Activated CD8-positive, alpha-beta memory T cell treated with anti-CD3 and anti-CD28 coated beads, Interleukin-2, amount 50 U/mL, for 48 hours (primary cell): ENCODE results near the gene PDE9A.
"Not testable (repeated sequence)": the region's sequence is repeated elsewhere in the genome, so short reads cannot be mapped to it uniquely, and the experiment has no call there.

ENCODE experiments used
- DNase-seq: peaks from one replicate; pipeline ENCODE4 v3.0.0-alpha.2; 2020

The PDE9A gene

DNA sequence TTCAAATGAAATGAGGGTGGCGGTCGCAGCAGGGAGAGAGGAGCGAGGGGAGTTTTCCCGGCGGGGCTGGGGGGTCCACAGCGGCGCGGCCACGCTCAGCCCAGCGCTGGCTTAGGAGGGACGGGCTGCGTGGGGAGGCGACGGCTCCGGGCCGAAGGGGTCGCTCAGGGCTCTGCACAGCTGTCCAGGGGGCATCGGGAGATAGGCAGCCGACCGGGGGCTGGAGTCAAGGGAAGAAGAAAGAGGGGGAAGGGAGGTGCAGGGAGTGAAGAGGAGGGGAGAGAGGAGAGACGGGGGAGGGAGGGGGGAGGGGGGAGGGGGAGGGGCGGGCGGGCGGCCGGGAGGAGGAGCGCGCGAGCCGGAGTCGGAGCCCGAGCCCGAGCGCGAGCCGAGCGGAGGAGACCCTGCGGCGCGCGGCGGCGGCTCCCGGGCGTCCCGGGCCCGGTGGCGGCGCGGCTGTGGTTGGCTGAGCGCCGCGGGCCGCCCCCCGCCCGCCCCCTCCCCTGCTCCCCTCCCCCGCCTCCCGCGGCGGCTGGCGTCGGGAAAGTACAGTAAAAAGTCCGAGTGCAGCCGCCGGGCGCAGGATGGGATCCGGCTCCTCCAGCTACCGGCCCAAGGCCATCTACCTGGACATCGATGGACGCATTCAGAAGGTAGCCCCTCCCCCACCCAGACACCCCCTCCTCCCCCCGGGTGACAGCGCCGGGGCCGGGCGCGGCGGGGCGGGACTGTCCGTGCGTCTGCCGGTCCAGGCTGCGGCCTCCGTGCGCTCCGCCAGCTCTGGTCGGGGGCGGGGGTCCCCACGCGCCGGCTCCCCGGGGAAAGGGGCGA is at the start of gene PDE9A:
Gene PDE9A, plus strand, starts transcription at position 391 of the 831 bp plus-strand sequence. Its CDS starts 194 bp downstream, at position 585.
- no peak for DNase-seq

DNA sequence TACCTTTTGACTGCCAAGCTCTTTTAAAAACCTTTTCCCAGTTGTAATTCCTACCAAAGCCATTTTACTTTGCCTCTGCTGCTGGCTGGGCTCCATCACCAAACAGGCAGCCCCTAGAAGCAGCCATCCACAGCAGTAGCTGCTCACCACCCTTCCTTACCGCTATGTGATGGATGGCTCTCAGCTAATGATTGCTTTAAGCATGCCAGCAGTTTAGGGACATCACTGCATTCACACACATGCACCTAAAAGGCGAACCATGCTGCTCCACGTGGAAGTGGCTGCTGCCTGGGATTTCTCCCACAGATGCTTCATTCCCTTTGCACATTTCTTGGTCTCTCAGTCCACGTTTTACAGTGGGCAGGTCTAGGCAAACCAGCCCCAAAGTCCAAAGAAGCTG is 46.3 kb upstream of the PDE9A start:
- peak; percentile 17 for DNase-seq

DNA sequence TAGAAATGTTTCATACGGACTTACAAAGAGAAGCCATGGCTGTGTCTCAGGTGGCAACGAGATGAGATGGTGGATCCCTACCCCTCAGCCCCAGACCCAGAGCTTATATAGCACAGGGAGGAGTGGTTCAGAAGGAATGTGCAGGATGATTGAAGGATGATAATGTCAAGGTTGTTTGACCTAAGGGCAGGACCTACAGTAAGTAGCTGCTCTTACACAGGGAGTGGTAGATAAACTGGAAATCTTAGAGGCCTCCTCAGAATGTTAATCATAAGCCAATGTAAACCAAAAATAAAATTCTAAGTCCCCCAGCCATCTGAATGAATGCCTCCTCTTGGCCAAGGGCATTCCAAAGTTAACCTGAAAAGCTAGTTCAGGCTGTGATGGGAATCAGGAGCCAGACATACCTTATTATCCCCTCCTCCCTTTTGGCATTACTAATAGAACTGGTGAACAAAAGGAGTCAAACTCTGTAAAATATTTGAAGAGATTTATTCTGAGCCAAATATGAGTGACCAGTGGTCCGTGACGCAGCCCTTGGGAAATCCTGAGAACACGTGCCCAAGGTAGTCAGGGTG is 45.8 kb upstream of the PDE9A start:
- no peak for DNase-seq

DNA sequence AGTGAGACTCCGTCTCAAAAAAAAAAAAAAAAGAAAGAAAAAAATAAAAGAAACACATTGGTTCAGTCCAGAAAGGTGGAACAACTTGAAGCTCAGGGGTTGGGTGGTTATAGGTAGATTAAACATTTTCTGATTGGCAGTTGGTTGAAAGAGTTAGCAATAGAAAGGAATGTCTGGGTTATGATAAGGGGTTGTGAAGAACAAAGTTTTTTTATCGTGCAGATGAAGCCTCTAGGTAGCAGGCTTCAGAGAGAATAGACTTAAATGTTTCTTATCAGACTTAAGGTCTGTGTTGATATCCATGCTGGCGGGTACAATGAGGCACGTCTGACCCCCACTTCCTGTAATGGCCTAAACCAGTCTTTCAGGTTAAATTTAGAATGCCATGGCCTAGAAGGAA is 45.0 kb upstream of the PDE9A start:
- DNase-seq, result no peak

DNA sequence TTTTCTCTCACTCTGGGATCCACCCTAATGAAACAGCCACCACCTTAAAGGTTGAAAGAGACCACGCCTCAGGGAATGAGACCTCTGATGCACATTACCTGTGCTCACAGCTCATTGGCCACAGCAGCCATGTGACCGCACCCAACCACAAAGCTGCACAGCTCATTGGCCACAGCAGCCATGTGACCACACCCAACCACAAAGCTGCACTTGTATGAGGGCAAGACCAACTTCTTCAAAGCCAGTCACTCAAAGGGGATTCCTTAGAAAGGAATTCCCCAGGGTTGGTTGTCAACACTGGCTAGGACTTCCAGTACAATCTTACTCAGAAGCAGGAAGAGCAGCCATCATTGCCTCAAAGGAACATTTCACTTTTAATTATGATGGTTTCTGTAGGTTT is 43.6 kb upstream of the PDE9A start:
- peak; percentile 73 for DNase-seq

DNA sequence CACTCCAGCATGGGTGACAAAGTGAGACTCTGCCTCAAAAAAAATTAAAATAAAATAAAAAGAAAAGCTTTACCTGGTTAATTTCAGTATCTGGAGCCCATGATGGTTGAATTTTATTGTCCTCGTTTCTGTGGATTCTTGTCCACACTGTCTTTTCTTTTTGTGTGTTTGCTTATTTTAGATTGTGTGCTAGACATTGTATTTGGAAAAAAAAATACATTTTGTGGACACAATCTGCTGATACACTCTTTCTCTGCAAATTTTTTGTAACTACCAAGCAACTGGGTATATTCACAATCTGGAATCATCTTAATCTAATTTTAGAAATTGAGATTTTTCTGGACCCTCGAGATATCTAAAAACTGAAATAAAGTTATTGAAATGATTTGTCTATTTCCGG is 41.6 kb upstream of the PDE9A start:
- DNase-seq, result no peak

DNA sequence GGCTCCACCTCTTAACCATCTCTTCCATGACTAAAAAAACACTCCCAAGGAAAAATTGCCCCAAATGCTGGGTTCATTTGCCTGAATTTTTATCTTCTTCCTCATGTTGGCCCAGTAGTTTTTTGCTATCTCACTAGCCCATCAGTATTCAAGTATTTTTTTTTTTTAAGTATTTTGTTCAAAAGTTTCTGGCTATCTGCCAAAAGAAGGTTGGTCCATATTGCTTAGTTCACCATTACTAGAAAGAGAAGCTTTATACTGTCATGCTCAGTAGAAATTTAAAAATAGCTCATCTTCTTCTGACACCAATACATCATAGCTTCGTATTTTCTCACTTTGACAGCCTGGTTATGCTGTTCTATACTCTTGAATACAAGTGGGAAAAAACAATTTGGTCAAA is 41.0 kb upstream of the PDE9A start:
- DNase-seq, result no peak

DNA sequence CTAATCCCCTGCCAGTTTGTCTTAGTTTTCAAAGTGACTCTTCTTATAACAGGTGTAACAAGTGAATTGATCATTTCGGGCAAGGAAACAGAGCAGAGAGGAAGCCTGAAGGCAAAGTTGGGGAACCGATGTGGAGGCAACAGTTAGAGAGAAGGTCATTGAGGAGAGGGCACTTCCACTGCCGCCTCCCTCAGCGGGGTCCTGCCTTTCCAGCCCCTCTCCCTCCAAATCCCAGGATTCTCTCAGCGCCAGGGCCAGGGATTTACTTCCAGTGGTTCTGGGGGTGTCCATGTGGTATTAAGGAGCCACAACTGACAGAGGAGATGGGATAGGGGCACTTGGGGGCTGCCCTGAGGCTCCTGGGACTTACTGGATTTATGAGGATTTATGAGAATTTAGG is 39.7 kb upstream of the PDE9A start:
- DNase-seq, result no peak

DNA sequence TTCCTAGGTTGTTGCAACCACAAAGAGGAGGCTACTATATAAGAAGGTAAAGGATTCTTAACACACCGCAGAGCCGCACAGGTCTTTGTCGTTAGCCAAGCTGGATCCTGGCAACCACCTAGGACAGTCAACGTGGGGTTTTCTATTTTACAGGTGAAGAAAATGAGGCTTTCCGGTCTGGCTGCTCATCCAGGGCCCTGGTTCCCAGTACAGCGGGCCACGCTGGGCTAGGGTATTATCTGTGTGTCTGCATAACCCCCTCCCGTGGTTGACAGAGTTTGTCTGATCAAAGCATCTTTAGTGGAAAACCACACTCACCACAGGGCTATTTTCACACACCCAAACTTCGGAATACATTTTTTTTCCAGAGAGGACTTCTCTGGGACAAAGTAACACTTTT is 39.0 kb upstream of the PDE9A start:
- peak; percentile 60 for DNase-seq

DNA sequence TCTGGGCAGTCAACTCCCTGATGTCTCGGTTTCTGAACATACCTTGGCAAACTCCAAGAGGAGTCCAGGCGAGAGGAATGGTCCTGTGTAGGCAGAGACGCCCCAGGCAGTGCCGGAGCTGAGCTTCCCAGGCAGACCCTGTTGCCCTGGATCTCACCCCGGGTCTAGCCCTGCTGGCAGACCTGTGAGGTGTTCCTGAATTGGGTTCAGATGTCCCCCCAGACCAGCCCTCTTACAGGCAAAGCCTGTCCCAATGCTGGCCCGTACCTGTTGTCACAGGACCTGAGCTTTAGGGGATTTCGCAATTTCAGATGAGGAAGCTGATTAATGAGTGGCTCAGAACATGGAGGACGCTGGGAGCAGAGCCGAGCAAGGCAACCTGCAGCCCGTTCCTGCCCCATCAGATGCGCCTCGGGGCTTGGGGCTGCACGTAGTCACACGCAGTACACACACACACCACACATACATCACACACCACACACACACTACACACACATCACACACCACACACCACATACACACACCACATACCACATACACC is 38.5 kb upstream of the PDE9A start:
- DNase-seq, result peak; percentile 80

DNA sequence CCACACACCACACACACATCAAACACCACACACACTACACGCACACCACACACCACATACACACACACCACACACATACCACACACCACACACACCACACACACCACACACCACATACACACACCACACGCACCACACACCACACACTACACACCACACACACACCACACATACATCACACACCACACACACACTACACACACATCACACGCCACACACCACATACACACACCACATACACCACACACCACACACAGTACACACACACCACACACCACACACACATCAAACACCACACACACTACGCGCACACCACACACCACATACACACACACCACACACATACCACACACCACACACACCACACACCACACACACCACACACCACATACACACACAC is 38.0 kb upstream of the PDE9A start:
- not testable (repeated sequence) for DNase-seq

DNA sequence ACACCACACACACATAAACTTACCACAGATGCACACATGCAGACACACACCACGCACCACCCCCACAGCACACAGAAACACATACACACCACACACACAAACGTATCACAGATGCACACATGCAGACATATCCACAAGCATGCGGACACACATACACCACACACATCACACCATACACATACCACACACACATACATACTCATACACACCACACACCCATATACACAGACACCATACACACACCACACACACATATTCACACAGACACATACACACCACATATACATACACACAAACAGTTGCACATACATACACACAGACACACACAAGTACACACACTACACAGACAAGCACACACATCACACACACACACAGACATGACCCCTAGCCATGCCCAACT is 37.5 kb upstream of the PDE9A start:
- no peak for DNase-seq

DNA sequence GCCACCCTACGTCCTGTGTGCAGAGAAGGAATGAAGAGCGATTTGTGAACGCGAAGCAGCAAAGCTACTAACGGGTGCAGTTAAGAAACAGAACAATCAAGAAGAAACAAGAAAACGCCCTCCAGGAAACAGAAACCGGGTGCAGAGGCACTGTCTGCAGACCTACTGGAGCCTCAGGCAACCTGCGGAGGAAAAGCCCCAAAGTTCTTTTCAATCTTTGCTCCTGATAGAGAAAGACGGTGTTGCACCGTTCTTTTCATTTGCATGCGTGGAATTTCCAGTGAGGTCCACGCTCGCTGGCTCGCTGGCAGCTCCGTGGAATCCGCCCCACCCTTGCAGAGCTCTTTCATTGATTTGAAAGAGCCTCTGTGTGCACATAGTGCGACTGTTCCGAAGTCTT is 37.0 kb upstream of the PDE9A start:
- no peak for DNase-seq

DNA sequence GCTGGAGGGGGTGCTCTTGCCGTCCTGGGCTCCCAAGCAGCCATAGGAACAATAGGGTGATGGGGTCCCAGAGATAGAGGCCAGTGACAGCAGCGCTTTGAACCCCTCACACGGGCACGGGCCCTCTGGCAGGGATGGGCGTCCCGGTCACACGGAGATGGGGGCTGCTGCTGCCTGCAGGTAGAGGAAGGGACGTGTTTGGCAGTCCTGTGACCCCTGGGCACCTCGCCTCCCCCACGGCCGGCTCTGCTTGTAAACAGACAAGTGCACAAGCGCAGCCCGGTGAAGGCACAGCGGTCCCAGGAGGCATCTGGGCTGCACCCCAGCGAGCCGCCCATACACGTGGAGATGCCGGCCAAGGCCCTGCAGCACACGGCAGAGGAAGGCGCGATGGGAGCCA is 36.5 kb upstream of the PDE9A start:
- no peak for DNase-seq

DNA sequence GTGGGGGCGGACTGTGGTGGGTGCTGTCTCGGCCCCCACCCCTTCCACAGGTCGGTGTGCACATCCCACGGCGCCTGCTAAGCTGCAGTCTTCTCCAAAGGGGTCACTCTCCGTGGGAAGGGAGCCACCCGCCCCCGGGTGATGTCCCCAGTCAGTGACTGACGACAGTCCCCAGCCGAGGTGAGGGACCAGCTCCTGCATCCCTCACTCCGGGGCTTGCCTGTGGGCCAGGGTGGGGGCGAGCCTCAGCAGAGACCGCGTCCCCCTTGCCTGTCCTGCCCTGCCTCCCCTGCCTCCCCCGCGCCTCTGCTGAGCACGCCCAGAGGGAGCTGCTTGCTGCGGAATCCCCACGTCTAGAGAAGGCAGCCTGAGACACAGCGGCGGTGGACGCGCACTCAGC is 35.9 kb upstream of the PDE9A start:
- DNase-seq, result no peak

DNA sequence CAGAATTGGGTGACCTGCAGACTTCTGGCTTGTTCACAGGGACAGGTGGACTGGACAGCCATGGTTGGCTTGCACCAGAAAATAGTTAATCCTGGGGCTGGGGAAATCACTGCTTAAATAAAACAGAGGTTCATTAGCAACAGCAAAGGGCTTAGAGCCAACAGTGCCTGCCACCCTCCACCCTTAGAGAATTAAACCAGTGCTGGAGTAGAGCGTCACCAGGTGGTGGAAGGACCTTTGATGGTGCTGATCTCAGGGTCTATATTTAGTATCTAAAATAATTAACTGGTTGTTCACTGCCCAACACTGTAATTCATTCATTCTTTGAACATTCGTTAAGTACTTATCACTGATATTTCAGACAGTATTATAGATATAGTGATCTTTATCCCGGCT is 34.7 kb upstream of the PDE9A start:
- no peak for DNase-seq

DNA sequence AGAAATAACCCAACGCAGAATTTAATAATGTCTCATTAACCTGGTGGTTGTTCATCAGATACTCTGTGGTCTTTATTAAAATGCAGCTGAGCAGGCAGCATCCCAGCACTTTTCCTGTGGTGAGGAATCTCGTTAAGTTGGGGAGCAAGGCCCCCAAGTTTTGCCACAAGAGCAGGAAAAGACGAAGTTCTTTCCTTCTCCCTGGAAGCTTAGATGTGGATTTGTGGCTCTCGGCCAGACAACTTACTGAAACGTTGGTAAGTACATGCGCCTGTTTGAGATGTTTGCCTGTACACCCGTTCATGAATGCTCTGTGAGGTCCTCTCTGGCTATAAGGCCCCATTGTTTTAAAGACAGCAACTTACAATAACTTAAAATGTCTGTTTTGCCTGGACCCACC is 34.3 kb upstream of the PDE9A start:
- DNase-seq, result no peak

DNA sequence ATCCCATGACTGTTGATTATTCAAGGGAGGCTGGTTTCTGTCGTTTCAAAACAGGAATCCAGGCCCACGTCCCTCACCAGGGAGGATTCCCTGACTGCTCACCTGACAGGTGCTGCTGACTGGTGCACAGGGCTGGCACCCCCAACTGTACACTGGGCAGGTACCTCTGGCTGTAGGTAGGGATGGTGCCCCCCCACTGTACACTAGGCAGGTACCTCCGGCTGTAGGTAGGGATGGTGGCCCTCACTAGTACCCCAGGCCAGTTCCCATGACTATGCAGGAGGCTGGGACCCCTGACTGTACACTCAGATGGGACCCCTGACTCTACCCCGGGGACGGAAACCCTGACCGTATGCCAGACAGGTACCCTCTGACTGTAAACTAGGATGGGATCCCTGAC is 33.6 kb upstream of the PDE9A start:
- no peak for DNase-seq

DNA sequence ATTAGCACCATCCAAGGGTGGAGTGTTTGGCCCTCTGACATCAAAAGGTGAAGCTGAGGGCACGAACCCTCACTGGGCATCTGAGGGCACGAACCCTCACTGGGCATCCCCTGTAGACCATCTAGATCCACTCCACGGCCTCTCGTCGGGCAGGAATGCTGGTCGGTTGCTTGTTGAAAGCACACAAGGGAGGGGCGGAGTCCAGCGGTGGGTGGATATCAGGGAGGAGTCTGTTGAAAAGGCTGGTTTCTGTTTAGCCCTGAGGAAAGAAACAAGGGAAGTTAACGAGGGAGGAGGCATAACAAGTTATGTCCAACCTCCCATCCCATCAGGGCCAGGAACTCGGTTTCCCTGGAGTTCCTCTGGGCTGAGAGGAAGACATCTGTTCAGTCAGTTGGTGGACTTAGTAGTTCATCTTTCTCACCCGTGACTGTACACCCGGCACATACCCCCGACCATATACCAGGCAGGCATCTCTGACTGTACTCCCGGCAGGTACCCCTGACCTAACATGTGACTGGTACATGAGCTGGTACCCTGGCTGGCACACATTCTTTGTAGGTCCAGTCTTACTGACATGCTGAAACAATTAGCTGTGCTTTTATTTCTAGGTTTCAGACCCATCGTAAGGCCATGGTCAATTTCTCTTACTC is 32.1 kb upstream of the PDE9A start:
- DNase-seq, result no peak

DNA sequence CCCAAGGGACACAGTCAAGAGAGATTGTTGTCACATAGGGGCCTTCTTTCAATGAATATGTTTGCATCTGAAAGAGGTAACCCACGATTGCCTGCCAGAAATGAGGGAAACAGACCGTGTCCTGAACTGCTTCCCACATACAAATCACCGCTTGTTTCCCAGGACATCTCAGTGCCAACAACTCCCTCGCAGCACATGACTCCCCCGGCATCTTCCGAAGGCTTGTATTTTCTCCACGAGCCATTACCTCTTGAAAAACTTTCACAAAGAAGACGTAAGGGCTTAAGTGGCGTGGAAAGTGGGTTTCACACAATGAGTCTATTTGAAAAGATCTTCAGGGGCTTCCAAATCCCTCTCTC is 31.6 kb upstream of the PDE9A start:
- DNase-seq, result no peak

DNA sequence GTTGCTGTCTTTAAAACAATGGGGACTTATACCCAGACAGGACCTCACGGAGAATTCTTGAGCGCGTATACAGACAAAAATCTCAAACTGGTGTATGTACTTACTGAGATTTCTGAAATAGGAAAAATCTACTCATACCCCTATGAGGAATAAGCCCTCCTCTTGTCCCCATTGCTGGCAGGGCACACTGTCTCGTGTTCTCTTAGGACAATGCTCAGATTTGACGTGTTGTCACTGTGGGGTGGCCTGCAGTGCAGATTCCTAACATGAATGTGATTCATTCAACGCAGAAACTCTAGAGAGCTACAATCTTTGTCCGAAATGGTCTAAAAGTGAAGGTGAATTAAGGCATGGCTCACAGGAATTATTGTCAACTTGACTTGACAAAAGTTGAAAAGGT is 31.1 kb upstream of the PDE9A start:
- DNase-seq, result no peak

DNA sequence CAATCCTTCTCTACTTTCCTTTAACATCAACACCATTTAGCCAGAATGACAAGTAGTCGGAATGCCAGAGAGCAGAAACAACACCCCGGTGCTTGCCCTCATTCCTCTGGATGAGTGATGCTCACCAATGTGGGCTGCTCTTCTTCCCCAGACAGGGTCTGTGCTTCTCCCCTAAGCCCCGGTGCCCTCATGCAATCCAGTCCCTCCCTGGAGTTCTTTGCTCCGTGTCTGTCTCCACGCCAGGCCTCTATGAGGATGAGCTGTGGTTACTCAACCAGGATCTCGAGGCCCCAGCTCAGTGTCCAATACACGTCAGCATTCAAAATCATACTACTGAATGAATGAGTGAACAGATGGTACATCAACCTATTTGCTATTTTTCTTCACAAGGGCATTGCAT is 29.7 kb upstream of the PDE9A start:
- DNase-seq, result no peak

DNA sequence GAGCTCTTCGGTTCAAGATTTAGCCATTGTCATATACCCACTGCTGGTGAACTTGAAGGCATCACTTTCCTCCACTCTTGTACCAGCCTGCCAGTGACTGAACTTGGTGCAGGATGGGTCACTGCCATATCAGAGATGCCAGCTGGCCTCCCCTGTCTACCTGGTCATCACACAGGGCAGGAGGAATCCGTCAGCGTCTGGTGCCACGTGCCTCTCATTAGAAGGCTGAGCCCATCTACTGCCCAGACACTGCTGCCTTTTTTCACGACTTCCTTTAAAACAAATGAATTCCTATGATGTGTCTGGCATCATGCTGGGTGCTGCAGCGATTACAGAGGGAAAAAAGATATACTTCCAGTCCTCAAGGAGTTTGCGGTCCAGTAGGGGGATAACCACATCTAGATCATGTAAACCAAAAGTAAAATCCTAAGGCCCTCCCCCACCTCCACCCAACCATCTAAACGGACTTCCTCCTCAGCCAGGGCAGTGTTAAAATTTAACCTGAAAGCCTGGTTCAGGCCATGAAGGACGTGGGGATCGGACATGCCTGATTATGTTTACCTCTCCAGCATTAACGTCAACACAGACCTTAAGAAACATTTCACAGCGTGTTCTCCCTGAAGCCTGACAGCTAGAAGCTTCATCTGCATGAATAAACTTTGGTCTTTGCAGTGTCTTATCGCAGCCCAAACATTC is 29.2 kb upstream of the PDE9A start:
- DNase-seq, result no peak

DNA sequence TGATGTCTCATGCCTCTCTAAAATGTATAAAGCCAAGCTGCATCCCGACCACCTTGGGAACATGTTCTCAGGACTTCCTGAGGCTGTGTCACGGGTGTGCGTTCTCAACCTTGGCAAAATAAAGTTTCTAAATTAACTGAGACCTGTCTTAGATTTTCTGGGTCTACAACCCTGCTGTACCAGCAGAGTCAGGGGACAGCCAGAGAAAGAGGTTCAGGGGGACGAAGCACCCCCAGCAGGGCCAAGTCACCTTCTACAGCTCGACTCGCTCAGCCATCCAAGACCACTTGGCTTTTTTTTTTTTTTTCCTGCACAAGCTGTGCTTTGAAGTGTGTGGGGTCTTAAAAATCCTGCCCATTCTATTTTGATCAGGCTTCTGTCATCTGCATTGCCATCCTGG is 28.5 kb upstream of the PDE9A start:
- DNase-seq, result no peak
